ENCODE results near the gene GEMIN2. TPM values are rescaled to one million over a fixed set of nuclear protein-coding genes. Genes with fewer than 3 reads are reported as not detected.
A peak's percentile ranks its signal among the peaks of the same experiment; 100 is the strongest.
"Not testable (repeated sequence)": the region's sequence is repeated elsewhere in the genome, so short reads cannot be mapped to it uniquely, and the experiment has no call there.

The GEMIN2 gene
- total RNA-seq, 1 experiment from 2014 or later = 31.4 TPM

GRCh38 chr14:39160494-39160893 is 46.4 kb downstream of the GEMIN2 start:
- Histone ChIP-seq H3K4me1 (no peaks in the 10 kb centered on the region), H3K27me3 (replicated peaks; ENCODE audit: control insufficient read depth, insufficient read depth, low read length) (no peaks in the 10 kb centered on the region), H3K9me3 (no peaks in the 10 kb centered on the region), H3K36me3 (ENCODE audit: control insufficient read depth, insufficient read depth, low read length) (0 out of 2 replicates have a peak, but pooled peaks cover 1% of the 10 kb centered on the region), H3K4me3 (ENCODE audit: low read depth, low read length) (no peak overlapping the region)
- Mint-ChIP-seq H3K36me3 (ENCODE audit: insufficient read depth, unreplicated experiment) (peaks cover 16% of the 10 kb centered on the region), H3K27me3 (ENCODE audit: insufficient read depth, unreplicated experiment) (no peaks in the 10 kb centered on the region), H3K9me3 (ENCODE audit: unreplicated experiment) (no peaks in the 10 kb centered on the region), H3K4me1 (ENCODE audit: low read depth, unreplicated experiment) (no peaks in the 10 kb centered on the region), H3K4me3 (ENCODE audit: unreplicated experiment) (no peak overlapping the region), H3K27ac (ENCODE audit: unreplicated experiment) (no peak overlapping the region)
- TF ChIP-seq, protein P1, sequence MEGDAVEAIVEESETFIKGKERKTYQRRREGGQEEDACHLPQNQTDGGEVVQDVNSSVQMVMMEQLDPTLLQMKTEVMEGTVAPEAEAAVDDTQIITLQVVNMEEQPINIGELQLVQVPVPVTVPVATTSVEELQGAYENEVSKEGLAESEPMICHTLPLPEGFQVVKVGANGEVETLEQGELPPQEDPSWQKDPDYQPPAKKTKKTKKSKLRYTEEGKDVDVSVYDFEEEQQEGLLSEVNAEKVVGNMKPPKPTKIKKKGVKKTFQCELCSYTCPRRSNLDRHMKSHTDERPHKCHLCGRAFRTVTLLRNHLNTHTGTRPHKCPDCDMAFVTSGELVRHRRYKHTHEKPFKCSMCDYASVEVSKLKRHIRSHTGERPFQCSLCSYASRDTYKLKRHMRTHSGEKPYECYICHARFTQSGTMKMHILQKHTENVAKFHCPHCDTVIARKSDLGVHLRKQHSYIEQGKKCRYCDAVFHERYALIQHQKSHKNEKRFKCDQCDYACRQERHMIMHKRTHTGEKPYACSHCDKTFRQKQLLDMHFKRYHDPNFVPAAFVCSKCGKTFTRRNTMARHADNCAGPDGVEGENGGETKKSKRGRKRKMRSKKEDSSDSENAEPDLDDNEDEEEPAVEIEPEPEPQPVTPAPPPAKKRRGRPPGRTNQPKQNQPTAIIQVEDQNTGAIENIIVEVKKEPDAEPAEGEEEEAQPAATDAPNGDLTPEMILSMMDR (IDR thresholded peaks at IDR 0.05; ENCODE audit: insufficient read depth in 1 of 2, low read depth in 1 of 2, low read length in 1 of 2, severe bottlenecking in 1 of 2, unreplicated experiment in 1 of 2) = no peak
- POLR2A ChIA-PET = no interaction called here
- intact Hi-C loops (cut with micrococcal nuclease; ENCODE audit: unreplicated experiment) = no loop called here
- DNase-seq = no peak
- BruUV-seq (replicated peaks) = no TSS peak
- CTCF ChIA-PET = no interaction called here

DNA sequence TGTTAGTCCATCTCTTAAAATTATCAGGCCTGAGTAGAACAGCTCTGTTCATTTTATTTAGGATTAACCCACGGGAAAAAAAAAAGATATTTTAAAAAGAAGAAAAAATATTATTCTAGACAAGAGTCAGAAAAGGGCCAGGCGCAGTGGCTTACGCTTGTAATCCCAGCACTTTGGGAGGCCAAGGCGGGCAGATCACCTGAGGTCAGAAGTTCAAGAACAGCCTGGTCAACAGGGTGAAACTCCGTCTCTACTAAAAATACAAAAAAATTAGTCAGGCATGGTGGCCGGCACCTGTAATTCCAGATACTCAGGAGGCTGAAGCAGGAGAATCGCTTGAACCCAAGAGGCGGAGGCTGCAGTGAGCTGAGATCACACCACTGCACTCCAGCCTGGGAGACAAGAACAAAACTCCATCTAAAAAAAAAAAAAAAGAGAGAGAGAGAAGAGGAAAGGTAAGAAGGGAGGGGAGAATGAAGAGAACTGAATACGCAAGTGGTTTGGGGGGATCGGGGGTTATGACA is 53.7 kb downstream of the GEMIN2 start:
- H3K27me3 Mint-ChIP-seq (ENCODE audit: insufficient read depth, unreplicated experiment); BruUV-seq (replicated peaks): not testable (repeated sequence)

DNA sequence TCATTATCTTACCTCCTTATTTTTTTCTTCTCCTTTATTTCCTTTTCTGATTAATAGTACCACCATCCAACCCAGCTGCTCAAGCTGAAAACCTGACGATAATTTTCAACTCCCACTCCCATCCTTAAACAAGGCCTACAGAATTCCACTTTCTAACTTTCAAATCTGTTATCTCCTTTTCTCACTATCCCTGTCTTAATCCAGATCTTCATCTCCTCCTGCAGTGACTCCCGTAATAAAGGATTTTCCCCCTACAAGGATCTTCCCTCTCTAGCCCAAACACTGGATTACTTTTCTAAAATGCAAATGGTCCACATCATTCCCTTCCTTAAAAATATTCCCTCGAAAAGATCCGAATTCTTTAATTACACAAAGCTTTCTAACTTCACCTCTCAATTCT is 54.5 kb downstream of the GEMIN2 start:
- Mint-ChIP-seq H3K27ac (ENCODE audit: unreplicated experiment) (peak overlapping the region; percentile 42), H3K36me3 (ENCODE audit: insufficient read depth, unreplicated experiment) (peaks cover 23% of the 10 kb centered on the region), H3K9me3 (ENCODE audit: unreplicated experiment) (no peaks in the 10 kb centered on the region), H3K4me1 (ENCODE audit: low read depth, unreplicated experiment) (peaks cover 17% of the 10 kb centered on the region), H3K27me3 (ENCODE audit: insufficient read depth, unreplicated experiment) (no peaks in the 10 kb centered on the region), H3K4me3 (ENCODE audit: unreplicated experiment) (peak overlapping the region; percentile 95)
- Histone ChIP-seq H3K4me1 (peaks cover 7% of the 10 kb centered on the region; the same call in 1 of the 2 replicates), H3K36me3 (ENCODE audit: control insufficient read depth, insufficient read depth, low read length) (no peaks in the 10 kb centered on the region), H3K27me3 (replicated peaks; ENCODE audit: control insufficient read depth, insufficient read depth, low read length) (no peaks in the 10 kb centered on the region), H3K9me3 (no peaks in the 10 kb centered on the region), H3K4me3 (ENCODE audit: low read depth, low read length) (peak overlapping the region; percentile 97)
- no peak for DNase-seq
- intact Hi-C loops (cut with micrococcal nuclease; ENCODE audit: unreplicated experiment) = no loop called here
- TF ChIP-seq, protein P1 (IDR thresholded peaks at IDR 0.05; ENCODE audit: insufficient read depth in 1 of 2, low read depth in 1 of 2, low read length in 1 of 2, severe bottlenecking in 1 of 2, unreplicated experiment in 1 of 2) = no peak
- no TSS peak for BruUV-seq (replicated peaks)
- ChIA-PET POLR2A (no interaction called here), CTCF (no interaction called here)

More for the DNA sequence above, 53.7 kb downstream of the GEMIN2 start:
- H3K36me3 ChIP-seq (ENCODE audit: control insufficient read depth, insufficient read depth, low read length); H3K27me3 ChIP-seq (replicated peaks; ENCODE audit: control insufficient read depth, insufficient read depth, low read length); H3K4me3 Mint-ChIP-seq (ENCODE audit: unreplicated experiment); H3K4me3 ChIP-seq (ENCODE audit: low read depth, low read length); H3K27ac Mint-ChIP-seq (ENCODE audit: unreplicated experiment); DNase-seq; H3K4me1 ChIP-seq; H3K9me3 Mint-ChIP-seq (ENCODE audit: unreplicated experiment); H3K9me3 ChIP-seq; CTCF ChIA-PET; POLR2A ChIA-PET; intact Hi-C loops (cut with micrococcal nuclease; ENCODE audit: unreplicated experiment): not testable (repeated sequence)
- Mint-ChIP-seq H3K4me1 (ENCODE audit: low read depth, unreplicated experiment) (peaks cover 17% of the 10 kb centered on the region), H3K36me3 (ENCODE audit: insufficient read depth, unreplicated experiment) (peaks cover 23% of the 10 kb centered on the region)

Measured in Caco-2 (cell line).